Measurements from ENCODE around the gene TBCK. TPM values are rescaled to one million over a fixed set of nuclear protein-coding genes. Genes with fewer than 3 reads are reported as not detected.

TBCK gene
- total RNA-seq, 1 donor from 2014 or later = 36.1 TPM

DNA sequence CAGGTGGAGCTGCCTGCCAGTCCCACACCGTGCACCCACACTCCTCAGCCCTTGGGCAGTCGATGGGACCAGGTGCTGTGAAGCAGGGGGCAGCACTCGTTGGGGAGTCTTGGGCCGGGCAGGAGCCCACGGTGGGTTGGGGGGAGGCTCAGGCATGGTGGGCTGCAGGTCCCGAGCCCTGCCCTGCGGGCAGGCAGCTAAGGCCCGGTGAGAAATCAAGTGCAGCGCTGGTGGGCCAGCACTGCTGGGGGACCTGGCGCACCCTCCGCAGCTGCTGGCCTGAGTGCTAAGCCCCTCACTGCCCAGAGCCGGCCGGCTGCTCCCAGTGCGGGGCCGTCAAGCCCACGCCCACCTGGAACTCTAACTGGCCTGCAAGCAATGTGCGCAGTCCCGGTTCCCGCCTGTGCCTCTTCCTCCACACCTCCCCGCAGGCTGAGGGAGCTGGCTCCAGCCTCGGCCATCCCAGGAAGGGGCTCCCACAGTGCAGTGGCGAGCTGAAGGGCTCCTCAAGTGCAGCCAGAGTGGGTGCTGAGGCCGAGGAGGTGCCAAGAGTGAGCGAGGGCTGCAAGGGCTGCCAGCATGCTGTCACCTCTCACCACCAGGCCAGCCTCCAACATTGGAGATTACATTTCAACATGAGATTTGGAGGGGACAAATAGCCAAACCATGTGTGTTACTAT, 223.5 kb downstream of the TBCK start:
- H3K4me1 ChIP-seq = no peaks in the 10 kb centered on the region
- H3K36me3 ChIP-seq = peaks cover 0 to 43% of the 10 kb centered on the region in 2 donors
- no peak for DNase-seq (ENCODE audit: extremely low spot score in 2 of 2)
- H3K9me3 ChIP-seq = peaks cover 10% of the 10 kb centered on the region
- H3K27me3 ChIP-seq = no peaks in the 10 kb centered on the region
- intact Hi-C loops (cut with DNase I) = no loop called here
- H3K27ac ChIP-seq = no peak overlapping the region
- TF ChIP-seq, protein P1, sequence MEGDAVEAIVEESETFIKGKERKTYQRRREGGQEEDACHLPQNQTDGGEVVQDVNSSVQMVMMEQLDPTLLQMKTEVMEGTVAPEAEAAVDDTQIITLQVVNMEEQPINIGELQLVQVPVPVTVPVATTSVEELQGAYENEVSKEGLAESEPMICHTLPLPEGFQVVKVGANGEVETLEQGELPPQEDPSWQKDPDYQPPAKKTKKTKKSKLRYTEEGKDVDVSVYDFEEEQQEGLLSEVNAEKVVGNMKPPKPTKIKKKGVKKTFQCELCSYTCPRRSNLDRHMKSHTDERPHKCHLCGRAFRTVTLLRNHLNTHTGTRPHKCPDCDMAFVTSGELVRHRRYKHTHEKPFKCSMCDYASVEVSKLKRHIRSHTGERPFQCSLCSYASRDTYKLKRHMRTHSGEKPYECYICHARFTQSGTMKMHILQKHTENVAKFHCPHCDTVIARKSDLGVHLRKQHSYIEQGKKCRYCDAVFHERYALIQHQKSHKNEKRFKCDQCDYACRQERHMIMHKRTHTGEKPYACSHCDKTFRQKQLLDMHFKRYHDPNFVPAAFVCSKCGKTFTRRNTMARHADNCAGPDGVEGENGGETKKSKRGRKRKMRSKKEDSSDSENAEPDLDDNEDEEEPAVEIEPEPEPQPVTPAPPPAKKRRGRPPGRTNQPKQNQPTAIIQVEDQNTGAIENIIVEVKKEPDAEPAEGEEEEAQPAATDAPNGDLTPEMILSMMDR (IDR thresholded peaks at IDR 0.05) = no peak
- TF ChIP-seq POLR2AphosphoS5 (IDR thresholded peaks at IDR 0.05; ENCODE audit: insufficient read depth in 1 of 2, low read depth in 1 of 2) (no peak), POLR2A (IDR thresholded peaks at IDR 0.05) (no peak)
- H3K4me3 ChIP-seq = no peak overlapping the region

DNA sequence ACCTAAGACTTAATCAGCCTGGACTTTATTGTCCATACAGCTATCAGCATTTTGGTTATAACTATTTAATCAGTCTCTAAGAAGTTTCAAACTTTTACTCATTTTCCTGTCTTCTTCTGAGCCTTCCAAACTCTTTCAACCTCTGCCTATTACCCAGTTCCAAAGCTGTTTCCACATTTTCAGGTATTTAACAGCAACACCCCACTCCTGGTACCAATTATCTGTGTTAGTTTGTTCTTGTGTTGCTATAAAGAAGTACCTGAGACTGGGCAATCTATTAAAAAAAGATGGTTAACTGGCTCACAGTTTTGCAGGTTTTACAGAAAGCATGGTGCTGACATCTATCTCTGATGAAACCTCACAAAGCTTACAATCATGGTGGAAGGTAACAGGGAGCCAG, 225.2 kb downstream of the TBCK start:
- Histone ChIP-seq H3K9me3 (peaks cover 10% of the 10 kb centered on the region), H3K4me1 (no peaks in the 10 kb centered on the region), H3K4me3 (no peak overlapping the region), H3K27ac (no peak overlapping the region), H3K36me3 (peaks cover 0 to 43% of the 10 kb centered on the region in 2 donors), H3K27me3 (no peaks in the 10 kb centered on the region)
- DNase-seq (ENCODE audit: extremely low spot score in 2 of 2) = no peak
- intact Hi-C loops (cut with DNase I) = no loop called here
- TF ChIP-seq, protein P1 (IDR thresholded peaks at IDR 0.05) = no peak
- TF ChIP-seq POLR2A (IDR thresholded peaks at IDR 0.05) (no peak), POLR2AphosphoS5 (IDR thresholded peaks at IDR 0.05; ENCODE audit: insufficient read depth in 1 of 2, low read depth in 1 of 2) (no peak)

DNA sequence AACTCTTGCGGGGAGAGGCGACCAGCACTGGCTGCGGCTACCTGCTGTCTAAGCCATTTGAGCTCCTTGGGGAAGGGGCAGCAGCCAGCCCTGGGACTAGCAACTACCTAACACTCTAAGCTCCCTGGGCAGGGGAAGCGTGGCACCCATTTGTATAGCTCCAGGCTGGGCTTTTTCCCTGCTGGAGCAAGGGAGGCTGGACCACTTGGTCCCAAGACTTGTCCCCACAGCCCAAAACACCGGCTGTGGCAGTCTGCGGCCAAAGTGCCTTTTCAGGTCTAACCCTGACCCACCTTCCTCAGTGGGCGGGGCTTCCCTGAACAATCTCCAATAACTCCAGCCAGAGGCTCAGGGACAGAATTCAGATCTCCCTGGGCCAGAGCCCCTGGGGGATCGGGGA, 232.9 kb downstream of the TBCK start:
- Histone ChIP-seq H3K4me1 (no peaks in the 10 kb centered on the region), H3K4me3 (no peak overlapping the region), H3K27me3 (no peaks in the 10 kb centered on the region), H3K36me3 (no peaks in the 10 kb centered on the region), H3K9me3 (peaks cover 1% of the 10 kb centered on the region), H3K27ac (no peak overlapping the region)
- intact Hi-C loops (cut with DNase I) = no loop called here
- no peak for DNase-seq (ENCODE audit: extremely low spot score in 2 of 2)
- TF ChIP-seq POLR2AphosphoS5 (IDR thresholded peaks at IDR 0.05; ENCODE audit: insufficient read depth in 1 of 2, low read depth in 1 of 2) (no peak), POLR2A (IDR thresholded peaks at IDR 0.05) (no peak)
- TF ChIP-seq, protein P1 (IDR thresholded peaks at IDR 0.05) = no peak

DNA sequence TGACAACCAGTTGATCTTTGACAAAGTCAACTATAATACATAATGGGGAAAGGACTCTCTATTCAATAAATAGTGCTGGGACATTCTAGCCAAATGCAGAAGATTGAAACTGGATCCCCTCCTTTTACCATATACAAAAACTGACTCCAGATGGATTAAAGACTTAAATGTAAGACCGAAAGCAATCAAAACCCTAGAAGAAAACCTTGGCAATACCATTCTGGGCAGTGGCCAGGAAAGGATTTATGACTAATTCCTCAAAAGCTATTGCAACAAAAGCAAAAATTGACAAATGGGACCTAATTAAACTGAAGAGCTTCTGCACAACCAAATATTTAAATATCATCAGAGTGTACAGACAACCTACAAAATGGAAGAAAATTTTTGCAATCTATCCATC, 235.6 kb downstream of the TBCK start:
- Histone ChIP-seq H3K36me3 (peaks cover 0 to 10% of the 10 kb centered on the region in 2 donors), H3K9me3 (peaks cover 6% of the 10 kb centered on the region), H3K4me1 (no peaks in the 10 kb centered on the region), H3K27ac (no peak overlapping the region), H3K4me3 (no peak overlapping the region), H3K27me3 (no peaks in the 10 kb centered on the region)
- intact Hi-C loops (cut with DNase I) = no loop called here
- TF ChIP-seq, protein P1 (IDR thresholded peaks at IDR 0.05) = no peak
- TF ChIP-seq POLR2A (IDR thresholded peaks at IDR 0.05) = no peak
- no peak for TF ChIP-seq POLR2AphosphoS5 (IDR thresholded peaks at IDR 0.05; ENCODE audit: insufficient read depth in 1 of 2, low read depth in 1 of 2)
- no peak for DNase-seq (ENCODE audit: extremely low spot score in 2 of 2)

DNA sequence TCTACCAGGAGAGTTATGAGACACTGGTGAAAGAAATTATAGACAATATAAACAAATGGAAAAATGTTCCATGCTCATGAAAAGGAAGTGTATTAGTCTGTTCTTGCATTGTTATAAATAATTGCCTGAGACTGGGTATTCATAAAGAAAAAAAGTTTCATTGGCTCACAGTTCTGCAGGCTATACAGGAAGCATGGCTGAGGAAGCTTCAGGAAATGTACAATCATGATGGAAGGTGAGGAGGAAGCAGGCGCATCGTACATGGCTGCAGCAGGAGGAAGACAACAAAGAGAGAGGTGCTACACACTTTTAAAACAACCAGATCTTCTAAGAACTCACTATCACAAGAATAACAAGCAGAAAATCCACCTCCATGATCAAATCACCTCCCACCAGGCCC, 236.4 kb downstream of the TBCK start:
- H3K36me3 ChIP-seq = peaks cover 0 to 10% of the 10 kb centered on the region in 2 donors
- no peak for DNase-seq (ENCODE audit: extremely low spot score in 2 of 2)
- TF ChIP-seq POLR2AphosphoS5 (IDR thresholded peaks at IDR 0.05; ENCODE audit: insufficient read depth in 1 of 2, low read depth in 1 of 2) = no peak
- no peak for TF ChIP-seq POLR2A (IDR thresholded peaks at IDR 0.05)
- TF ChIP-seq, protein P1 (IDR thresholded peaks at IDR 0.05) = no peak
- H3K4me1 ChIP-seq = no peaks in the 10 kb centered on the region
- H3K4me3 ChIP-seq = no peak overlapping the region
- peaks cover 6% of the 10 kb centered on the region for H3K9me3 ChIP-seq
- intact Hi-C loops (cut with DNase I) = no loop called here
- H3K27ac ChIP-seq = no peak overlapping the region
- H3K27me3 ChIP-seq = no peaks in the 10 kb centered on the region
